Panc1 (cell line): Measurements from ENCODE around the gene CFAP299. TPM values are rescaled to one million over a fixed set of nuclear protein-coding genes. Genes with fewer than 3 reads are reported as not detected.

Experiments used
- ATAC-seq: fragments of 200-7000 bp; cut with Tn5 transposase; 2 replicates; pipeline ENCODE4 v1.9.1; 2020; ENCODE audit warnings: mild to moderate bottlenecking, moderate library complexity
- BruUV-seq: library from RNA; stranded (reverse); fragments of 400-500 nt; replicated peaks from 2 replicates; lab custom pipeline; 2021; lab: Mats Ljungman, UMichigan
- CTCF ChIA-PET: fragments of 300-600 bp; sonication (Branson Sonifier 250); formaldehyde crosslinking; loops from one replicate; lab custom pipeline; 2022; ENCODE audit warnings: antibody characterized with exemption; lab: Charles Lee
- POLR2A ChIA-PET: fragments of 300-600 bp; sonication (Branson Sonifier 250); formaldehyde crosslinking; loops from one replicate; lab custom pipeline; 2022; ENCODE audit warnings: antibody characterized with exemption; lab: Charles Lee
- DNase-seq: peaks from one replicate; pipeline ENCODE4 v3.0.0-alpha.2; 2010; ENCODE audit warnings: low read depth, low spot score
- H3K27ac ChIP-seq: 2 replicates; pipeline ENCODE4 v1.5.1; 2011; ENCODE audit warnings: mild to moderate bottlenecking, low read length, inconsistent platforms
- H3K27me3 ChIP-seq: fragments of 200-500 bp; sonication (Bioruptor generic); 2 replicates; pipeline ENCODE4 v1.6.0; 2014; ENCODE audit warnings: low read length, inconsistent platforms; ENCODE audit not compliant: control insufficient read depth, insufficient read depth
- H3K36me3 ChIP-seq: fragments of 200-500 bp; sonication (Bioruptor generic); 2 replicates; pipeline ENCODE4 v1.5.1; 2014; ENCODE audit warnings: inconsistent platforms, mild to moderate bottlenecking, low read length, moderate library complexity; ENCODE audit not compliant: control insufficient read depth, insufficient read depth
- H3K4me1 ChIP-seq: 2 replicates; pipeline ENCODE4 v1.5.1; 2011; ENCODE audit warnings: inconsistent platforms, mild to moderate bottlenecking, low read length, moderate library complexity; ENCODE audit not compliant: control insufficient read depth, insufficient read depth
- H3K4me3 ChIP-seq, 2 experiments: 2 replicates each; pipeline ENCODE4 v1.5.1; 2011 to 2012; ENCODE audit warnings: low read depth in 2 of 2, low read length in 2 of 2, mild to moderate bottlenecking in 2 of 2, inconsistent platforms in 1 of 2, moderate library complexity in 1 of 2
- H3K9me3 ChIP-seq: fragments of 200-500 bp; sonication (Bioruptor generic); 2 replicates; pipeline ENCODE4 v1.5.1; 2014; ENCODE audit warnings: low read depth, mild to moderate bottlenecking, inconsistent platforms, low read length, moderate library complexity; ENCODE audit not compliant: control insufficient read depth, insufficient read depth
- CTCF ChIP-seq: fragments of 450-650 bp; IDR thresholded peaks from 2 replicates; pipeline ENCODE4 v1.5.1; 2017; ENCODE audit warnings: mild to moderate bottlenecking
- POLR2AphosphoS5 ChIP-seq: IDR thresholded peaks from 2 replicates; pipeline ENCODE4 v1.6.1; 2012; ENCODE audit warnings: mild to moderate bottlenecking, low read depth, low read length, moderate library complexity
- SIN3A ChIP-seq: IDR thresholded peaks from 2 replicates; pipeline ENCODE4 v1.6.1; 2012; ENCODE audit warnings: low read depth, mild to moderate bottlenecking, low read length, moderate library complexity, borderline replicate concordance; ENCODE audit not compliant: insufficient read depth
- TCF7L2 ChIP-seq: IDR thresholded peaks from 2 replicates; pipeline ENCODE4 v1.6.1; 2011; ENCODE audit warnings: mild to moderate bottlenecking, low read depth, low read length, inconsistent platforms
- in situ Hi-C: cut with HindIII; loops from 2 replicates; pipeline ENCODE4 v1.10.0; 2016; ENCODE audit warnings: low sequenced_read_pairs, low pct_unique_long_range_greater_than_20kb
- intact Hi-C: fragments of 100-400 bp; cut with micrococcal nuclease; formaldehyde crosslinking; loops from one replicate; pipeline ENCODE4 v1.10.0; 2022; ENCODE audit not compliant: unreplicated experiment
- total RNA-seq: library from RNA; stranded (reverse); gene quantifications from one replicate; pipeline ENCODE4 v1.2.1, GENCODE V29; 2021; ENCODE audit not compliant: unreplicated experiment
- TF ChIP-seq, protein P1 (sequence below), 2 experiments: IDR thresholded peaks; 2 replicates each; pipeline ENCODE4 v1.6.1; 2011 to 2012; ENCODE audit warnings: low read depth in 2 of 2, control low read depth in 1 of 2, low read length in 1 of 2, mild to moderate bottlenecking in 1 of 2, moderate library complexity in 1 of 2; ENCODE audit not compliant: insufficient read depth in 1 of 2

CFAP299 gene
- total RNA-seq, 1 experiment from 2014 or later: not detected

- H3K9me3 ChIP-seq: no peaks in the 10 kb centered on the region
- no TSS peak for BruUV-seq
- H3K36me3 ChIP-seq: no peaks in the 10 kb centered on the region
- CTCF ChIA-PET: no interaction called here
- H3K4me3 ChIP-seq: no peak overlapping the region
- intact Hi-C loops (no loop called here), in situ Hi-C loops (no loop called here)
- H3K27ac ChIP-seq: no peak overlapping the region
- ATAC-seq (no peak), DNase-seq (no peak)
- H3K4me1 ChIP-seq: no peaks in the 10 kb centered on the region
- TF ChIP-seq POLR2AphosphoS5 (no peak), SIN3A (no peak), CTCF (no peak), TCF7L2 (no peak)
- TF ChIP-seq, protein P1, sequence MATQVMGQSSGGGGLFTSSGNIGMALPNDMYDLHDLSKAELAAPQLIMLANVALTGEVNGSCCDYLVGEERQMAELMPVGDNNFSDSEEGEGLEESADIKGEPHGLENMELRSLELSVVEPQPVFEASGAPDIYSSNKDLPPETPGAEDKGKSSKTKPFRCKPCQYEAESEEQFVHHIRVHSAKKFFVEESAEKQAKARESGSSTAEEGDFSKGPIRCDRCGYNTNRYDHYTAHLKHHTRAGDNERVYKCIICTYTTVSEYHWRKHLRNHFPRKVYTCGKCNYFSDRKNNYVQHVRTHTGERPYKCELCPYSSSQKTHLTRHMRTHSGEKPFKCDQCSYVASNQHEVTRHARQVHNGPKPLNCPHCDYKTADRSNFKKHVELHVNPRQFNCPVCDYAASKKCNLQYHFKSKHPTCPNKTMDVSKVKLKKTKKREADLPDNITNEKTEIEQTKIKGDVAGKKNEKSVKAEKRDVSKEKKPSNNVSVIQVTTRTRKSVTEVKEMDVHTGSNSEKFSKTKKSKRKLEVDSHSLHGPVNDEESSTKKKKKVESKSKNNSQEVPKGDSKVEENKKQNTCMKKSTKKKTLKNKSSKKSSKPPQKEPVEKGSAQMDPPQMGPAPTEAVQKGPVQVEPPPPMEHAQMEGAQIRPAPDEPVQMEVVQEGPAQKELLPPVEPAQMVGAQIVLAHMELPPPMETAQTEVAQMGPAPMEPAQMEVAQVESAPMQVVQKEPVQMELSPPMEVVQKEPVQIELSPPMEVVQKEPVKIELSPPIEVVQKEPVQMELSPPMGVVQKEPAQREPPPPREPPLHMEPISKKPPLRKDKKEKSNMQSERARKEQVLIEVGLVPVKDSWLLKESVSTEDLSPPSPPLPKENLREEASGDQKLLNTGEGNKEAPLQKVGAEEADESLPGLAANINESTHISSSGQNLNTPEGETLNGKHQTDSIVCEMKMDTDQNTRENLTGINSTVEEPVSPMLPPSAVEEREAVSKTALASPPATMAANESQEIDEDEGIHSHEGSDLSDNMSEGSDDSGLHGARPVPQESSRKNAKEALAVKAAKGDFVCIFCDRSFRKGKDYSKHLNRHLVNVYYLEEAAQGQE (IDR thresholded peaks at IDR 0.05; ENCODE audit: insufficient read depth in 1 of 2, low read depth in 2 of 2, low read length in 1 of 2): no peak
- POLR2A ChIA-PET: no interaction called here
- no peaks in the 10 kb centered on the region for H3K27me3 ChIP-seq
Observed at GRCh38 chr4:80913381-80913780, 577.9 kb downstream of the CFAP299 start.

DNA sequence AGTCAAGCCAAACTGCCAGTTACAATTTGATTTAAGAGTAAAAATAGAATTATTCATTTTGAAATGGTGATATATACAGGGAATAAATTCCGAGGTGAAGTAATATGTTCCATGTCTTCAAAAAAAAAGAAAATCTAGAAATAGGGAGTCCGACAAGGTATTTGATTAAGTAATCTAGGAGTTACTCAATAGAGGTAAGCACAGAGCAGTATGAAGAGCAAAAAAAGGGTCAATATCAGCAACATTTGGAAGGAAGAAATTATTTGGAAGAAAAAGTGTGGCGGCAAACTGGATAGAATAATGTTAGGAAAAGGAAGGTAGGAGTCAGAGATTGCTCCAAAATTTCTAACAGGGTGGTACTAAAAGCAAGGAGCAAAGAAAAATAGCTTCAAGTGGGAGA, 581.2 kb downstream of the CFAP299 start:
- no TSS peak for BruUV-seq
- in situ Hi-C loops (no loop called here), intact Hi-C loops (no loop called here)
- TF ChIP-seq POLR2AphosphoS5 (no peak), TCF7L2 (no peak), CTCF (no peak), SIN3A (no peak)
- TF ChIP-seq, protein P1 (IDR thresholded peaks at IDR 0.05; ENCODE audit: insufficient read depth in 1 of 2, low read depth in 2 of 2, low read length in 1 of 2): no peak
- ChIA-PET CTCF (no interaction called here), POLR2A (no interaction called here)
- ATAC-seq: no peak
- no peak overlapping the region for H3K27ac ChIP-seq
- H3K4me3 ChIP-seq: no peak overlapping the region
- no peaks in the 10 kb centered on the region for H3K9me3 ChIP-seq
- no peaks in the 10 kb centered on the region for H3K4me1 ChIP-seq
- no peaks in the 10 kb centered on the region for H3K27me3 ChIP-seq
- no peak for DNase-seq
- H3K36me3 ChIP-seq: no peaks in the 10 kb centered on the region
